HepG2 (cell line): ENCODE measurements around the gene CHMP5. TPM values are rescaled to one million over a fixed set of nuclear protein-coding genes. Genes with fewer than 3 reads are reported as not detected.

Experiments
- ATAC-seq: fragments of 200-7000 bp; cut with Tn5 transposase; 3 replicates; pipeline ENCODE4 v1.9.1; 2020; ENCODE audit warnings: mild to moderate bottlenecking, moderate library complexity
- BruUV-seq: library from RNA; stranded (reverse); fragments of 400-500 nt; replicated peaks from 2 replicates; lab custom pipeline; 2021; lab: Mats Ljungman, UMichigan
- CTCF ChIA-PET: fragments of 300-600 bp; formaldehyde crosslinking; extraction: SDS; loops from one replicate; lab custom pipeline; 2021; ENCODE audit warnings: low total read pairs, inconsistent platforms, low intra/inter-chr PET ratio; lab: Yijun Ruan, JAX
- POLR2A ChIA-PET: fragments of 350-600 bp; sonication (Branson Sonifier 250); formaldehyde crosslinking; loops from one replicate; lab custom pipeline; 2020; ENCODE audit warnings: antibody characterized with exemption, inconsistent platforms; lab: Yijun Ruan, JAX
- DNase-seq: peaks from one replicate; pipeline ENCODE4 v3.0.0-alpha.2; 2015; ENCODE audit warnings: low spot score
- FAIRE-seq: peaks from 3 replicates; lab custom pipeline; 2011; peaks lifted over from hg19 to GRCh38; lab: Jason Lieb, UNC
- H2AFZ ChIP-seq: one replicate; pipeline ENCODE4 v1.6.1; 2011; ENCODE audit warnings: low read length, inconsistent platforms
- H3K27ac ChIP-seq: fragments of 300-600 bp; 3 replicates; pipeline ENCODE4 v1.8.0; 2011; ENCODE audit warnings: mixed run types, mild to moderate bottlenecking, mixed read lengths, low read length, inconsistent platforms; ENCODE audit not compliant: insufficient read depth; ENCODE audit errors: extremely low read length
- H3K27me3 ChIP-seq, 2 experiments: fragments of 200-600 bp in 1 of 2; 2 replicates in 1 of 2; 3 replicates in 1 of 2; pipeline versions ENCODE4 v1.6.0 to v1.8.0; 2011; ENCODE audit warnings: low read length in 2 of 2, mild to moderate bottlenecking in 2 of 2, moderate library complexity in 2 of 2, inconsistent platforms in 1 of 2; ENCODE audit not compliant: insufficient read depth in 2 of 2, control insufficient read depth in 1 of 2
- H3K36me3 ChIP-seq, 2 experiments: fragments of 200-600 bp in 1 of 2; replicated peaks in 1 of 2; 2 replicates in 1 of 2; 3 replicates in 1 of 2; pipeline versions ENCODE4 v1.5.1 to v1.8.0; 2011; ENCODE audit warnings: low read length in 2 of 2, inconsistent platforms in 1 of 2; ENCODE audit not compliant: insufficient read depth in 2 of 2, control insufficient read depth in 1 of 2
- H3K4me1 ChIP-seq: 2 replicates; pipeline ENCODE4 v1.5.1; 2012; ENCODE audit warnings: low read length, inconsistent platforms; ENCODE audit not compliant: insufficient read depth
- H3K4me2 ChIP-seq: 2 replicates; pipeline ENCODE4 v1.6.0; 2011; ENCODE audit warnings: low read depth, low read length, inconsistent platforms
- H3K4me3 ChIP-seq, 3 experiments: fragments of 200-600 bp in 1 of 3; sonication (generic), shearing (Covaris generic) in 1 of 3; replicated peaks in 1 of 3; 2 replicates each; pipeline ENCODE4 v1.5.1; 2011 to 2016; ENCODE audit warnings: low read length in 3 of 3, inconsistent platforms in 2 of 3, low read depth in 2 of 3, mild to moderate bottlenecking in 2 of 3, control low read depth in 1 of 3, mixed read lengths in 1 of 3; ENCODE audit not compliant: insufficient read depth in 1 of 3
- H3K79me2 ChIP-seq: one replicate; pipeline ENCODE4 v1.6.1; 2011; ENCODE audit warnings: low read length, inconsistent platforms; ENCODE audit not compliant: insufficient read depth
- H3K9ac ChIP-seq: 2 replicates; pipeline ENCODE4 v1.6.0; 2011; ENCODE audit warnings: mild to moderate bottlenecking, low read depth, low read length, inconsistent platforms; ENCODE audit not compliant: insufficient read depth
- H3K9me3 ChIP-seq: 2 replicates; pipeline ENCODE4 v1.5.1; 2012; ENCODE audit warnings: mild to moderate bottlenecking, low read length
- H4K20me1 ChIP-seq: 2 replicates; pipeline ENCODE4 v1.6.0; 2011; ENCODE audit warnings: inconsistent platforms, mild to moderate bottlenecking, low read length, moderate library complexity; ENCODE audit not compliant: insufficient read depth
- E2F5 ChIP-seq: sonication (generic); formaldehyde crosslinking; conservative IDR thresholded peaks from 2 replicates; pipeline ENCODE4 v1.4.0; 2020; ENCODE audit warnings: missing genetic modification reagents
- FOXO1 ChIP-seq: sonication (generic); formaldehyde crosslinking; IDR thresholded peaks from 2 replicates; pipeline ENCODE4 v1.4.0; 2020; ENCODE audit warnings: missing genetic modification reagents
- HNRNPH1 ChIP-seq: fragments of 200-400 bp; formaldehyde crosslinking; optimal IDR thresholded peaks from 2 replicates; pipeline ENCODE3; 2017; ENCODE audit warnings: mild to moderate bottlenecking, low read depth, low read length
- MXI1 ChIP-seq: IDR thresholded peaks from 3 replicates; pipeline ENCODE4 v1.6.1; 2012; ENCODE audit warnings: low read depth, low read length, inconsistent platforms, borderline replicate concordance
- PAWR ChIP-seq: sonication (generic); formaldehyde crosslinking; IDR thresholded peaks from 2 replicates; pipeline ENCODE4 v1.4.0; 2020; ENCODE audit warnings: missing genetic modification reagents, mild to moderate bottlenecking, borderline replicate concordance
- REPIN1 ChIP-seq: sonication (generic); formaldehyde crosslinking; IDR thresholded peaks from 2 replicates; pipeline ENCODE4 v1.8.0; 2022; ENCODE audit warnings: missing genetic modification reagents, low read depth, mild to moderate bottlenecking, borderline replicate concordance
- SAP130 ChIP-seq: IDR thresholded peaks from 2 replicates; pipeline ENCODE4 v1.6.1; 2016; ENCODE audit warnings: low read depth
- ZBTB26 ChIP-seq: IDR thresholded peaks from 2 replicates; pipeline ENCODE4 v1.6.1; 2016; ENCODE audit warnings: missing compliant biosample characterization, missing genetic modification reagents, borderline replicate concordance
- ZBTB7B ChIP-seq: sonication (generic); formaldehyde crosslinking; IDR thresholded peaks from 2 replicates; pipeline ENCODE4 v1.4.0; 2020; ENCODE audit warnings: missing genetic modification reagents
- ZNF275 ChIP-seq: sonication (generic); formaldehyde crosslinking; IDR thresholded peaks from 2 replicates; pipeline ENCODE4 v1.8.0; 2022; ENCODE audit warnings: missing genetic modification reagents, mild to moderate bottlenecking, inconsistent platforms, borderline replicate concordance
- ZNF343 ChIP-seq: sonication (generic); formaldehyde crosslinking; IDR thresholded peaks from 2 replicates; pipeline ENCODE4 v1.4.0; 2020; ENCODE audit warnings: mild to moderate bottlenecking, missing genetic modification reagents
- ZNF572 ChIP-seq: sonication (generic); formaldehyde crosslinking; IDR thresholded peaks from 2 replicates; pipeline ENCODE4 v1.5.1; 2020; ENCODE audit warnings: mild to moderate bottlenecking, missing genetic modification reagents
- ZNF639 ChIP-seq: conservative IDR thresholded peaks from 2 replicates; pipeline ENCODE4 v1.6.1; 2018; ENCODE audit warnings: missing genetic modification reagents
- ZNF775 ChIP-seq: sonication (generic); formaldehyde crosslinking; IDR thresholded peaks from 2 replicates; pipeline ENCODE4 v1.4.0; 2020; ENCODE audit warnings: missing genetic modification reagents, mild to moderate bottlenecking, moderate library complexity, borderline replicate concordance
- ZNF83 ChIP-seq: sonication (generic); formaldehyde crosslinking; IDR thresholded peaks from 2 replicates; pipeline ENCODE4 v1.4.0; 2020; ENCODE audit warnings: missing genetic modification reagents, mild to moderate bottlenecking, borderline replicate concordance
- WGBS: methylation state at CpG from one replicate; pipeline ENCODE4 v1.1.6; 2017; ENCODE audit warnings: low lambda C conversion rate; 5-methylcytosine and 5-hydroxymethylcytosine counted together
- in situ Hi-C: cut with HindIII; loops from 2 replicates; pipeline ENCODE4 v1.10.0; 2017; ENCODE audit warnings: low pct_unique_long_range_greater_than_20kb; ENCODE audit not compliant: extremely low pct_ligation_motif_present
- intact Hi-C: fragments of 100-400 bp; cut with micrococcal nuclease; formaldehyde crosslinking; loops from one replicate; pipeline ENCODE4 v1.10.0; 2022; ENCODE audit not compliant: unreplicated experiment
- polyA plus RNA-seq, 8 experiments: library from polyadenylated mRNA; depleted of rRNA in 3 of 8; stranded (reverse) in 7 of 8; unstranded in 1 of 8; fragments of >200 nt; fragmentation: Illumina TruSeq in 4 of 8; extraction: Trizol in 4 of 8; gene quantifications; 2 replicates each; pipeline versions ENCODE4 v1.2.1 to v1.2.3, GENCODE V29; 2011 to 2016; ENCODE audit warnings: low read depth in 4 of 8, missing spikeins in 1 of 8, mixed read lengths in 1 of 8; ENCODE audit not compliant: insufficient read depth in 1 of 8
- total RNA-seq, 5 experiments: library from RNA; depleted of rRNA; stranded (reverse); fragments of >200 nt; fragmentation: Illumina TruSeq; extraction: Trizol; gene quantifications; 2 replicates each; pipeline ENCODE4 v1.2.3, GENCODE V29; 2016; ENCODE audit warnings: low read depth in 1 of 5

The CHMP5 gene
- total and polyA plus RNA-seq, 2 of the 13 experiments (the other 11 are each of a cell fraction or from before 2014, with no cell fraction given): 46.0 to 57.3 TPM

- TF ChIP-seq ZNF275 (CRISPR knock-in tag) (no peak), ZNF343 (CRISPR knock-in tag) (no peak), ZNF639 (no peak), ZNF83 (no peak), HNRNPH1 (no peak), REPIN1 (CRISPR knock-in tag) (no peak)
Measured at GRCh38 chr9:33260372-33260771, 4.5 kb upstream of the CHMP5 start (continued).

GRCh38 chr9:33263131-33264002 lies 1.5 kb upstream of the CHMP5 start:
- H3K9me3 ChIP-seq: no peaks in the 10 kb centered on the region
- CTCF ChIA-PET: no interaction called here
- BruUV-seq: no TSS peak
- intact Hi-C loops (loop anchor here (5.0 kb wide), 1 partner anchor 36 kb away; no protein-coding TSS in a partner anchor), in situ Hi-C loops (no loop called here)
- H2AFZ ChIP-seq: no peak overlapping the region
- 5% methylated on average over 14 of the region's 25 CpGs for WGBS
- POLR2A ChIA-PET: interaction anchor here (0.7 to 2.1 kb wide), 11 partner anchors 9 to 239 kb away, joined by 3 to 14 read pairs (median 4); partner anchors contain the start of genes B4GALT1, DNAJA1, NFX1 and SMU1
- peaks cover 30% of the 10 kb centered on the region for H3K4me1 ChIP-seq
- H3K4me3 ChIP-seq: peak overlapping the region; percentile 89 to 100 (median 98)
- ATAC-seq: peak; percentile 39
- H3K27ac ChIP-seq: peak overlapping the region; percentile 82
- peaks cover 16 to 54% of the 10 kb centered on the region in 2 experiments for H3K36me3 ChIP-seq
- peak overlapping the region; percentile 90 for H3K9ac ChIP-seq
- H4K20me1 ChIP-seq: no peaks in the 10 kb centered on the region
- H3K4me2 ChIP-seq: peak overlapping the region; percentile 96
- H3K27me3 ChIP-seq: no peaks in the 10 kb centered on the region; a peak in 1 of 5 replicates
- FAIRE-seq: no peak
- DNase-seq: peak; percentile 18
- H3K79me2 ChIP-seq: peaks cover 37% of the 10 kb centered on the region
- 0 out of 2 replicates have a peak, but pooled peaks have one; percentile 25 for TF ChIP-seq E2F5
- peak; percentile 20; the same call in 1 of the 2 replicates for TF ChIP-seq ZNF572 (CRISPR knock-in tag)
- TF ChIP-seq ZBTB26 (CRISPR knock-in tag): peak; percentile 98
- no peak for TF ChIP-seq ZNF775 (CRISPR knock-in tag)
- no peak for TF ChIP-seq PAWR (CRISPR knock-in tag)
- 0 out of 2 replicates have a peak, but pooled peaks have one; percentile 15 for TF ChIP-seq FOXO1 (CRISPR knock-in tag)
- TF ChIP-seq ZBTB7B (CRISPR knock-in tag): 0 out of 2 replicates have a peak, but pooled peaks have one; percentile 7
- TF ChIP-seq MXI1: 0 out of 3 replicates have a peak, but pooled peaks have one; percentile 14
- TF ChIP-seq SAP130 (CRISPR knock-in tag): peak; percentile 60
- 0 out of 2 replicates have a peak, but pooled peaks have one; percentile 17 for TF ChIP-seq ZNF639
